ENCODE data around the gene TRIO.

Gene TRIO

GRCh38 chr5:14419686-14420085 lies 276.5 kb downstream of the TRIO start:
- peaks cover 21 to 56% of the 10 kb centered on the region in 2 experiments for H3K36me3 ChIP-seq (ENCODE audit: control insufficient read depth in 2 of 2, insufficient read depth in 1 of 2, low read length in 2 of 2)
- ChIA-PET CTCF (interaction anchor here (2.0 kb wide), 1 partner anchor 20 kb away, joined by 8 read pairs; no protein-coding TSS in a partner anchor), POLR2A (no interaction called here)
- no peaks in the 10 kb centered on the region for H3K9me3 ChIP-seq (ENCODE audit: control insufficient read depth, insufficient read depth, low read depth, low read length)
- H3K4me3 ChIP-seq (ENCODE audit: low read depth, low read length) = no peak overlapping the region
- no peak overlapping the region for H3K27ac ChIP-seq (ENCODE audit: extremely low read depth, low read depth, low read length)
- TF ChIP-seq ZNF266 (tag by site-specific recombination; IDR thresholded peaks at IDR 0.05; ENCODE audit: low read depth) = no peak
- TF ChIP-seq ZNF140 (tag by site-specific recombination; IDR thresholded peaks at IDR 0.05) = no peak
- no peak for TF ChIP-seq ZEB2 (tag by site-specific recombination; IDR thresholded peaks at IDR 0.05)
- TF ChIP-seq YY1 (tag by site-specific recombination; IDR thresholded peaks at IDR 0.05) = no peak
- TF ChIP-seq SP3 (tag by site-specific recombination; IDR thresholded peaks at IDR 0.05) = no peak
- no peak for TF ChIP-seq OVOL3 (tag by site-specific recombination; IDR thresholded peaks at IDR 0.05)
- no peak for TF ChIP-seq HIC1 (tag by site-specific recombination; IDR thresholded peaks at IDR 0.05)
- TF ChIP-seq ZNF529 (tag by site-specific recombination; IDR thresholded peaks at IDR 0.05; ENCODE audit: insufficient replicate concordance) = no peak
- no peaks in the 10 kb centered on the region for H3K4me1 ChIP-seq (ENCODE audit: control insufficient read depth, insufficient read depth, low read length)

DNA sequence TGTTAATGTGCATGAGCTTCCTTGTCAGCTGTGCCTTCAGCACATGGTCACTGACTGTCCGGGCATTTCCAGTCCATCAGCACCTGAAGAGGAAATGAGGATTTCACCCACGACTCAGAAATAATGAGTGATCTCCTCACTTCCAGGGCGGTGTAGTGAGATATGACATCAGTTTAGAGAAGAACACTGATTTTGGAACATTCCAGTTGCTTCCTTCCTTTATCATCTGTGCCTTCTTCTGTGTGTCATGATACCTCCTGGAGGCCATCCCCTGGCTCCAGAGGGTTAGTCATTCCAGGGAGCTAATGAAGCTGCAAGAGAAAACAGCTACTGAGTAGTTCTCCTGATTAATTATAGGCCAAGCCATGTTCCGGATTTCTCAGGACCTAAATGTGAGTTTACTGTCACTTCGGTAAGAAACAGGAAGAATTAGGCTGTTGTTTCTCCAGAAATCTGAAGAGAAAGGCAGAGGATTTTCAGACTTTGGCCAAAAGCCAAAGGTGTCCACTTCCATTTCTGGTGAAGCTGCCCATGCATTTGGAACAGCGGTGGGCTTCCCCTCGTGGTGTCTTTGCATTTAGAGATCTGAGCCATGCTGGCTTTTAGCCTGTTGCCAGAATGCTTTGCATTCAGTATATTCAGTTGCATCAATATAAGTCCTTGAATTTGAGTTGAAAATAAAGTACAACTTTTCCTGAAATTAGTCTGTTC lies 277.1 kb downstream of the TRIO start:
- POLR2A ChIA-PET = no interaction called here
- H3K36me3 ChIP-seq (ENCODE audit: control insufficient read depth in 2 of 2, insufficient read depth in 1 of 2, low read length in 2 of 2) = peaks cover 17 to 51% of the 10 kb centered on the region in 2 experiments; a peak in 2 of 3 replicates
- no peaks in the 10 kb centered on the region for H3K4me1 ChIP-seq (ENCODE audit: control insufficient read depth, insufficient read depth, low read length)
- H3K4me3 ChIP-seq (ENCODE audit: low read depth, low read length) = no peak overlapping the region
- CTCF ChIA-PET = interaction anchor here (2.0 kb wide), 1 partner anchor 20 kb away, joined by 8 read pairs; no protein-coding TSS in a partner anchor
- no peaks in the 10 kb centered on the region for H3K9me3 ChIP-seq (ENCODE audit: control insufficient read depth, insufficient read depth, low read depth, low read length)
- H3K27ac ChIP-seq (ENCODE audit: extremely low read depth, low read depth, low read length) = no peak overlapping the region
- TF ChIP-seq ZNF121 (tag by site-specific recombination; IDR thresholded peaks at IDR 0.05) (no peak), ZNF792 (tag by site-specific recombination; IDR thresholded peaks at IDR 0.05) (no peak), ZNF768 (tag by site-specific recombination; IDR thresholded peaks at IDR 0.05) (no peak), ZNF148 (tag by site-specific recombination; IDR thresholded peaks at IDR 0.05; ENCODE audit: borderline replicate concordance) (no peak), SCRT1 (tag by site-specific recombination; IDR thresholded peaks at IDR 0.05; ENCODE audit: borderline replicate concordance) (no peak), ZNF274 (IDR thresholded peaks at IDR 0.05; ENCODE audit: low read length) (no peak), ZNF274 (tag by site-specific recombination; IDR thresholded peaks at IDR 0.05; ENCODE audit: borderline replicate concordance) (no peak), WT1 (tag by site-specific recombination; IDR thresholded peaks at IDR 0.05) (no peak), ZNF24 (tag by site-specific recombination; IDR thresholded peaks at IDR 0.05) (no peak), ZBTB7A (tag by site-specific recombination; IDR thresholded peaks at IDR 0.05; ENCODE audit: low read depth) (no peak), KLF10 (tag by site-specific recombination; IDR thresholded peaks at IDR 0.05) (no peak), ZNF214 (tag by site-specific recombination; IDR thresholded peaks at IDR 0.05; ENCODE audit: borderline replicate concordance) (no peak), ZFHX2 (tag by site-specific recombination; conservative IDR thresholded peaks at IDR 0.05) (no peak), ZNF354C (tag by site-specific recombination; IDR thresholded peaks at IDR 0.05; ENCODE audit: borderline replicate concordance, low read depth) (no peak), RBAK (tag by site-specific recombination; IDR thresholded peaks at IDR 0.05) (no peak), ZXDB (tag by site-specific recombination; IDR thresholded peaks at IDR 0.05) (no peak), ZFP41 (tag by site-specific recombination; IDR thresholded peaks at IDR 0.05; ENCODE audit: borderline replicate concordance) (no peak), KLF8 (tag by site-specific recombination; IDR thresholded peaks at IDR 0.05) (no peak)
- TF ChIP-seq, protein P1, sequence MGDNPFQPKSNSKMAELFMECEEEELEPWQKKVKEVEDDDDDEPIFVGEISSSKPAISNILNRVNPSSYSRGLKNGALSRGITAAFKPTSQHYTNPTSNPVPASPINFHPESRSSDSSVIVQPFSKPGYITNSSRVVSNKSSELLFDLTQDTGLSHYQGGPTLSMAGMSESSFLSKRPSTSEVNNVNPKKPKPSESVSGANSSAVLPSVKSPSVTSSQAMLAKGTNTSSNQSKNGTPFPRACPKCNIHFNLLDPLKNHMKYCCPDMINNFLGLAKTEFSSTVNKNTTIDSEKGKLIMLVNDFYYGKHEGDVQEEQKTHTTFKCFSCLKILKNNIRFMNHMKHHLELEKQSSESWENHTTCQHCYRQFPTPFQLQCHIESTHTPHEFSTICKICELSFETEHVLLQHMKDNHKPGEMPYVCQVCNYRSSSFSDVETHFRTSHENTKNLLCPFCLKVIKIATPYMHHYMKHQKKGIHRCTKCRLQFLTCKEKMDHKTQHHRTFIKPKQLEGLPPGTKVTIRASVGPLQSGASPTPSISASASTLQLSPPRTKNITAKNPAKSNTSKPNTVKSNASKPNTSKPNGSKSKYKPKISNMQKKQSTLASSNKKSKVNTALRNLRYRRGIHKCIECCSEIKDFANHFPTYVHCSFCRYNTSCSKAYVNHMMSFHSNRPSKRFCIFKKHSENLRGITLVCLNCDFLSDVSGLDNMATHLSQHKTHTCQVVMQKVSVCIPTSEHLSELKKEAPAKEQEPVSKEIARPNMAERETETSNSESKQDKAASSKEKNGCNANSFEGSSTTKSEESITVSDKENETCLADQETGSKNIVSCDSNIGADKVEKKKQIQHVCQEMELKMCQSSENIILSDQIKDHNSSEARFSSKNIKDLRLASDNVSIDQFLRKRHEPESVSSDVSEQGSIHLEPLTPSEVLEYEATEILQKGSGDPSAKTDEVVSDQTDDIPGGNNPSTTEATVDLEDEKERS (tag by site-specific recombination; IDR thresholded peaks at IDR 0.05) = no peak
